WTC11 (cell line): ENCODE measurements around the gene NTPCR. TPM values are rescaled to one million over a fixed set of nuclear protein-coding genes. Genes with fewer than 3 reads are reported as not detected.

Experiments used
- ATAC-seq: fragments of 200-7000 bp; cut with Tn5 transposase; 2 replicates; pipeline ENCODE4 v1.10.0; 2021; ENCODE audit warnings: mild to moderate bottlenecking, moderate library complexity
- CTCF ChIA-PET: fragments of 300-600 bp; sonication (Branson Sonifier 250); formaldehyde crosslinking; loops from one replicate; lab custom pipeline; 2021; ENCODE audit warnings: antibody characterized with exemption; lab: Charles Lee
- POLR2A ChIA-PET: fragments of 350-600 bp; sonication (Branson Sonifier 250); formaldehyde crosslinking; loops from one replicate; lab custom pipeline; 2021; ENCODE audit warnings: antibody characterized with exemption; lab: Charles Lee
- DNase-seq: peaks from one replicate; pipeline ENCODE4 v3.0.0; 2021; ENCODE audit warnings: low spot score
- H3K27ac Mint-ChIP-seq: 2 replicates; pipeline ENCODE4 v1.8.0; 2021; ENCODE audit warnings: mixed read lengths
- H3K27me3 Mint-ChIP-seq: 2 replicates; pipeline ENCODE4 v1.8.0; 2021; ENCODE audit warnings: low read depth, mild to moderate bottlenecking, moderate library complexity, mixed read lengths
- H3K36me3 Mint-ChIP-seq: 2 replicates; pipeline ENCODE4 v1.8.0; 2021; ENCODE audit warnings: mixed read lengths
- H3K4me1 Mint-ChIP-seq: 2 replicates; pipeline ENCODE4 v1.8.0; 2022; ENCODE audit warnings: mixed read lengths
- H3K4me3 Mint-ChIP-seq: 2 replicates; pipeline ENCODE4 v1.8.0; 2021; ENCODE audit warnings: mild to moderate bottlenecking, moderate library complexity, mixed read lengths
- H3K9me3 Mint-ChIP-seq: 2 replicates; pipeline ENCODE4 v1.8.0; 2021; ENCODE audit warnings: mixed read lengths
- CBFB ChIP-seq: sonication (generic); formaldehyde crosslinking; IDR thresholded peaks from 2 replicates; pipeline ENCODE4 v1.8.1; 2022; ENCODE audit warnings: mild to moderate bottlenecking, low read depth, missing genetic modification reagents
- CREM ChIP-seq: sonication (generic); formaldehyde crosslinking; IDR thresholded peaks from 2 replicates; pipeline ENCODE4 v1.8.1; 2022; ENCODE audit warnings: mild to moderate bottlenecking, missing genetic modification reagents, moderate library complexity
- ESRRA ChIP-seq: sonication (generic); formaldehyde crosslinking; IDR thresholded peaks from 2 replicates; pipeline ENCODE4 v1.8.1; 2022; ENCODE audit warnings: mild to moderate bottlenecking, missing genetic modification reagents, borderline replicate concordance
- FOXP1 ChIP-seq: sonication (generic); formaldehyde crosslinking; IDR thresholded peaks from 2 replicates; pipeline ENCODE4 v1.8.0; 2022; ENCODE audit warnings: missing genetic modification reagents, mild to moderate bottlenecking, moderate library complexity, borderline replicate concordance
- GABPB1 ChIP-seq: sonication (generic); formaldehyde crosslinking; IDR thresholded peaks from 2 replicates; pipeline ENCODE4 v1.8.1; 2023; ENCODE audit warnings: mild to moderate bottlenecking, missing genetic modification reagents
- GRHL2 ChIP-seq: fragments of 250-450 bp; sonication (Bioruptor Pico); IDR thresholded peaks from 2 replicates; pipeline ENCODE4 v1.8.0; 2022; ENCODE audit warnings: mild to moderate bottlenecking, moderate library complexity; ENCODE audit not compliant: insufficient replicate concordance, severe bottlenecking
- GTF2I ChIP-seq: fragments of 250-450 bp; sonication (Bioruptor Pico); conservative IDR thresholded peaks from 2 replicates; pipeline ENCODE4 v1.4.0; 2021; ENCODE audit warnings: mild to moderate bottlenecking
- IRF2 ChIP-seq: sonication (generic); formaldehyde crosslinking; IDR thresholded peaks from 2 replicates; pipeline ENCODE4 v1.8.0; 2022; ENCODE audit warnings: low read depth, missing genetic modification reagents, borderline replicate concordance
- NFATC4 ChIP-seq: fragments of 250-450 bp; sonication (Bioruptor Pico); IDR thresholded peaks from 2 replicates; pipeline ENCODE4 v1.9.0; 2021; ENCODE audit warnings: mild to moderate bottlenecking
- NR3C1 ChIP-seq: sonication (generic); formaldehyde crosslinking; conservative IDR thresholded peaks from 2 replicates; pipeline ENCODE4 v1.8.1; 2023; ENCODE audit warnings: low read depth, mild to moderate bottlenecking, missing genetic modification reagents
- OVOL2 ChIP-seq: fragments of 250-450 bp; sonication (Bioruptor Pico); IDR thresholded peaks from 2 replicates; pipeline ENCODE4 v1.9.0; 2021; ENCODE audit warnings: mild to moderate bottlenecking, borderline replicate concordance
- SOX15 ChIP-seq: fragments of 250-450 bp; sonication (Bioruptor Pico); IDR thresholded peaks from 2 replicates; pipeline ENCODE4 v1.9.0; 2021; ENCODE audit warnings: mild to moderate bottlenecking
- STAT6 ChIP-seq: sonication (generic); formaldehyde crosslinking; conservative IDR thresholded peaks from 2 replicates; pipeline ENCODE4 v1.8.1; 2023; ENCODE audit warnings: mild to moderate bottlenecking, low read depth, missing genetic modification reagents, moderate library complexity
- TCF7 ChIP-seq: sonication (generic); formaldehyde crosslinking; IDR thresholded peaks from 2 replicates; pipeline ENCODE4 v1.8.0; 2022; ENCODE audit warnings: mild to moderate bottlenecking, low read depth, missing genetic modification reagents, moderate library complexity
- ZSCAN18 ChIP-seq: fragments of 250-450 bp; sonication (Bioruptor Pico); IDR thresholded peaks from 2 replicates; pipeline ENCODE4 v2.1.2; 2022; ENCODE audit warnings: mild to moderate bottlenecking, moderate library complexity
- total RNA-seq: library from RNA; stranded (reverse); gene quantifications from 3 replicates; pipeline ENCODE4 v1.2.3, GENCODE V29; 2021
- TF ChIP-seq, protein P1 (sequence below): sonication (generic); formaldehyde crosslinking; IDR thresholded peaks from 2 replicates; pipeline ENCODE4 v1.8.0; 2023; ENCODE audit warnings: missing genetic modification reagents, mild to moderate bottlenecking, borderline replicate concordance
- TF ChIP-seq, protein P2 (sequence below): sonication (generic); formaldehyde crosslinking; IDR thresholded peaks from 2 replicates; pipeline ENCODE4 v1.8.0; 2022; ENCODE audit warnings: mild to moderate bottlenecking, missing genetic modification reagents

The NTPCR gene
- total RNA-seq, 1 experiment from 2014 or later: 102 TPM

GRCh38 chr1:232984577-232985425 is 34.4 kb downstream of the NTPCR start (continued):
- TF ChIP-seq, protein P1, sequence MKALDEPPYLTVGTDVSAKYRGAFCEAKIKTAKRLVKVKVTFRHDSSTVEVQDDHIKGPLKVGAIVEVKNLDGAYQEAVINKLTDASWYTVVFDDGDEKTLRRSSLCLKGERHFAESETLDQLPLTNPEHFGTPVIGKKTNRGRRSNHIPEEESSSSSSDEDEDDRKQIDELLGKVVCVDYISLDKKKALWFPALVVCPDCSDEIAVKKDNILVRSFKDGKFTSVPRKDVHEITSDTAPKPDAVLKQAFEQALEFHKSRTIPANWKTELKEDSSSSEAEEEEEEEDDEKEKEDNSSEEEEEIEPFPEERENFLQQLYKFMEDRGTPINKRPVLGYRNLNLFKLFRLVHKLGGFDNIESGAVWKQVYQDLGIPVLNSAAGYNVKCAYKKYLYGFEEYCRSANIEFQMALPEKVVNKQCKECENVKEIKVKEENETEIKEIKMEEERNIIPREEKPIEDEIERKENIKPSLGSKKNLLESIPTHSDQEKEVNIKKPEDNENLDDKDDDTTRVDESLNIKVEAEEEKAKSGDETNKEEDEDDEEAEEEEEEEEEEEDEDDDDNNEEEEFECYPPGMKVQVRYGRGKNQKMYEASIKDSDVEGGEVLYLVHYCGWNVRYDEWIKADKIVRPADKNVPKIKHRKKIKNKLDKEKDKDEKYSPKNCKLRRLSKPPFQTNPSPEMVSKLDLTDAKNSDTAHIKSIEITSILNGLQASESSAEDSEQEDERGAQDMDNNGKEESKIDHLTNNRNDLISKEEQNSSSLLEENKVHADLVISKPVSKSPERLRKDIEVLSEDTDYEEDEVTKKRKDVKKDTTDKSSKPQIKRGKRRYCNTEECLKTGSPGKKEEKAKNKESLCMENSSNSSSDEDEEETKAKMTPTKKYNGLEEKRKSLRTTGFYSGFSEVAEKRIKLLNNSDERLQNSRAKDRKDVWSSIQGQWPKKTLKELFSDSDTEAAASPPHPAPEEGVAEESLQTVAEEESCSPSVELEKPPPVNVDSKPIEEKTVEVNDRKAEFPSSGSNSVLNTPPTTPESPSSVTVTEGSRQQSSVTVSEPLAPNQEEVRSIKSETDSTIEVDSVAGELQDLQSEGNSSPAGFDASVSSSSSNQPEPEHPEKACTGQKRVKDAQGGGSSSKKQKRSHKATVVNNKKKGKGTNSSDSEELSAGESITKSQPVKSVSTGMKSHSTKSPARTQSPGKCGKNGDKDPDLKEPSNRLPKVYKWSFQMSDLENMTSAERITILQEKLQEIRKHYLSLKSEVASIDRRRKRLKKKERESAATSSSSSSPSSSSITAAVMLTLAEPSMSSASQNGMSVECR: no peak

DNA sequence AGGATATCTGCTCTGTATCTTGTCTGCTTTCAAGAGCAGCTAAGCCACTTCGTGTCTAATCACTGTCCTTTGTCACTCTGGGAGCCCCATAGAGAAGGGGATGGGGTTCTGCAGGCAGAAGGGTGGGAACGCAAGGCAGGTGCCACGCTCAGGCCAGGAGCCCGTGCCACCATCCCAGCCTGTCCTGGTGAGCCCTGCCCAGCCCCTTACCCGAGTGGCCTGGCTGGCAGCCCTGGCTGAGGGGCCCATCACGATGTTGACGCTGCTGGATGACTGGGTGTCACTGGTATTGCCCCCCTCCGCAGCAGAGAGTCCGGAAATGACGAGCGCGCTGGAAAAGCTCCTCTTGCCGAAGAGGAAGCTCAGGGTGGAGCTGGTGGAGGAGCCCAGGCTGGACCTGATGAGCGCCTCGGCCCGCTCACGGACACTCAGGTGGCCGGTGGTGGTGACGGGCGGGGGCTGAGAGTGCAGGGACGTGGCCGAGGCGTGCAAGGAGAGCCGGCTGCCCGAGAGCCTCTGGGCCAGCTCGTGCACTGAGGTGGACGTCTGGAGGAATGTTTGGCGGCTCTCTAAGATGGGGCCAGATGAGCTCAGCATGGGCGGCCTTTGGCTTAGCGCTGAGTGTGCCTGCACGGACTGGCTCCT is 35.6 kb downstream of the NTPCR start:
- ChIA-PET POLR2A (no interaction called here), CTCF (no interaction called here)
- Mint-ChIP-seq H3K27me3 (no peaks in the 10 kb centered on the region), H3K4me3 (no peak overlapping the region), H3K27ac (no peak overlapping the region; the same call in 1 of the 2 replicates), H3K36me3 (peaks cover 13% of the 10 kb centered on the region), H3K4me1 (peaks cover under 1% of the 10 kb centered on the region; the same call in 1 of the 2 replicates), H3K9me3 (no peaks in the 10 kb centered on the region)
- DNase-seq: no peak
- 0 out of 2 replicates have a peak, but pooled peaks have one; percentile 38 for TF ChIP-seq FOXP1 (CRISPR knock-in tag)
- no peak for TF ChIP-seq ESRRA (CRISPR knock-in tag)
- ATAC-seq: no peak

GRCh38 chr1:232986527-232986922 is 36.1 kb downstream of the NTPCR start:
- H3K4me3 Mint-ChIP-seq: no peak overlapping the region

More at GRCh38 chr1:232986527-232986922, 36.1 kb downstream of the NTPCR start:
- TF ChIP-seq GRHL2: no peak
- no peak for TF ChIP-seq GTF2I (CRISPR knock-in tag)
- TF ChIP-seq TCF7 (CRISPR knock-in tag): no peak
- no peak for TF ChIP-seq STAT6
- no peak for TF ChIP-seq SOX15 (CRISPR knock-in tag)
- TF ChIP-seq GABPB1: no peak
- TF ChIP-seq CBFB (CRISPR knock-in tag): no peak
- TF ChIP-seq IRF2 (CRISPR knock-in tag): no peak
- TF ChIP-seq NR3C1 (CRISPR knock-in tag): no peak
- no peak for TF ChIP-seq ZSCAN18 (CRISPR knock-in tag)
- TF ChIP-seq OVOL2: no peak
- TF ChIP-seq CREM (CRISPR knock-in tag): no peak
- TF ChIP-seq, protein P2, sequence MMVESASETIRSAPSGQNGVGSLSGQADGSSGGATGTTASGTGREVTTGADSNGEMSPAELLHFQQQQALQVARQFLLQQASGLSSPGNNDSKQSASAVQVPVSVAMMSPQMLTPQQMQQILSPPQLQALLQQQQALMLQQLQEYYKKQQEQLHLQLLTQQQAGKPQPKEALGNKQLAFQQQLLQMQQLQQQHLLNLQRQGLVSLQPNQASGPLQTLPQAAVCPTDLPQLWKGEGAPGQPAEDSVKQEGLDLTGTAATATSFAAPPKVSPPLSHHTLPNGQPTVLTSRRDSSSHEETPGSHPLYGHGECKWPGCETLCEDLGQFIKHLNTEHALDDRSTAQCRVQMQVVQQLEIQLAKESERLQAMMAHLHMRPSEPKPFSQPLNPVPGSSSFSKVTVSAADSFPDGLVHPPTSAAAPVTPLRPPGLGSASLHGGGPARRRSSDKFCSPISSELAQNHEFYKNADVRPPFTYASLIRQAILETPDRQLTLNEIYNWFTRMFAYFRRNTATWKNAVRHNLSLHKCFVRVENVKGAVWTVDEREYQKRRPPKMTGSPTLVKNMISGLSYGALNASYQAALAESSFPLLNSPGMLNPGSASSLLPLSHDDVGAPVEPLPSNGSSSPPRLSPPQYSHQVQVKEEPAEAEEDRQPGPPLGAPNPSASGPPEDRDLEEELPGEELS: no peak
- TF ChIP-seq NFATC4 (CRISPR knock-in tag): no peak
- Mint-ChIP-seq H3K27me3 (no peaks in the 10 kb centered on the region), H3K27ac (no peak overlapping the region), H3K4me1 (no peaks in the 10 kb centered on the region), H3K36me3 (peaks cover 17% of the 10 kb centered on the region), H3K9me3 (no peaks in the 10 kb centered on the region)
- DNase-seq (no peak), ATAC-seq (no peak)
- CTCF ChIA-PET: no interaction called here
- POLR2A ChIA-PET: no interaction called here
